Measurements from ENCODE around the gene HSD3B2.

GRCh38 chr1:119387858-119388257 is 27.1 kb upstream of the HSD3B2 start:
- TF ChIP-seq POLR2A (IDR thresholded peaks at IDR 0.05; ENCODE audit: low read depth, low read length) (no peak), CTCF (IDR thresholded peaks at IDR 0.05; ENCODE audit: extremely low read depth in 1 of 2, insufficient read depth in 1 of 2, low read depth in 1 of 2, low read length in 2 of 2) (no peak), JUN (IDR thresholded peaks at IDR 0.05; ENCODE audit: borderline replicate concordance, insufficient read depth, insufficient read length, low read depth) (no peak), POLR2AphosphoS5 (IDR thresholded peaks at IDR 0.05; ENCODE audit: insufficient read depth, low read depth, low read length) (no peak), EZH2 (IDR thresholded peaks at IDR 0.05; ENCODE audit: borderline replicate concordance, low read depth, low read length, severe bottlenecking) (no peak)

All from endothelial cell of umbilical vein (primary cell).